Osteocyte (in vitro differentiated cells): ENCODE results near the gene SENP3. TPM values are rescaled to one million over a fixed set of nuclear protein-coding genes. Genes with fewer than 3 reads are reported as not detected.

ENCODE experiments used
- DNase-seq: peaks from one replicate; pipeline ENCODE4 v3.0.0; 2021; ENCODE audit warnings: mixed read lengths; ENCODE audit not compliant: unreplicated experiment; ENCODE audit errors: extremely low spot score
- H3K27ac Mint-ChIP-seq: one replicate; pipeline ENCODE4 v1.8.0; 2021; ENCODE audit warnings: mild to moderate bottlenecking, mixed read lengths; ENCODE audit not compliant: unreplicated experiment
- H3K27me3 Mint-ChIP-seq: one replicate; pipeline ENCODE4 v1.8.0; 2021; ENCODE audit warnings: mixed read lengths; ENCODE audit not compliant: unreplicated experiment
- H3K36me3 Mint-ChIP-seq: one replicate; pipeline ENCODE4 v1.8.0; 2021; ENCODE audit warnings: mixed read lengths; ENCODE audit not compliant: unreplicated experiment
- H3K4me1 Mint-ChIP-seq: one replicate; pipeline ENCODE4 v1.8.0; 2021; ENCODE audit warnings: mixed read lengths; ENCODE audit not compliant: unreplicated experiment
- H3K4me3 Mint-ChIP-seq: one replicate; pipeline ENCODE4 v1.8.0; 2021; ENCODE audit warnings: mild to moderate bottlenecking, moderate library complexity, mixed read lengths; ENCODE audit not compliant: unreplicated experiment
- H3K9me3 Mint-ChIP-seq: one replicate; pipeline ENCODE4 v1.8.0; 2021; ENCODE audit warnings: mixed read lengths; ENCODE audit not compliant: unreplicated experiment
- long read RNA-seq: library from polyadenylated mRNA; unstranded; transcript quantifications from one replicate; pipeline ENCODE4 v2.0.0, GENCODE V29; 2021
- total RNA-seq: library from RNA; stranded (reverse); gene quantifications from 2 replicates; pipeline ENCODE4 v1.2.1, GENCODE V29; 2021
- TF ChIP-seq, protein P1 (sequence below): fragments of 200-600 bp; sonication (generic); IDR thresholded peaks from 2 replicates; pipeline ENCODE4 v1.5.0; 2021; ENCODE audit warnings: antibody characterized with exemption, mild to moderate bottlenecking, moderate library complexity

Gene SENP3
- total RNA-seq: 52.5 and 53.7 TPM in 2 replicates
- long read RNA-seq, partial matches to known transcripts: 0 of 1 reads
- long read RNA-seq, other reads (novel, unspliced or antisense): 0 of 1 reads

DNA sequence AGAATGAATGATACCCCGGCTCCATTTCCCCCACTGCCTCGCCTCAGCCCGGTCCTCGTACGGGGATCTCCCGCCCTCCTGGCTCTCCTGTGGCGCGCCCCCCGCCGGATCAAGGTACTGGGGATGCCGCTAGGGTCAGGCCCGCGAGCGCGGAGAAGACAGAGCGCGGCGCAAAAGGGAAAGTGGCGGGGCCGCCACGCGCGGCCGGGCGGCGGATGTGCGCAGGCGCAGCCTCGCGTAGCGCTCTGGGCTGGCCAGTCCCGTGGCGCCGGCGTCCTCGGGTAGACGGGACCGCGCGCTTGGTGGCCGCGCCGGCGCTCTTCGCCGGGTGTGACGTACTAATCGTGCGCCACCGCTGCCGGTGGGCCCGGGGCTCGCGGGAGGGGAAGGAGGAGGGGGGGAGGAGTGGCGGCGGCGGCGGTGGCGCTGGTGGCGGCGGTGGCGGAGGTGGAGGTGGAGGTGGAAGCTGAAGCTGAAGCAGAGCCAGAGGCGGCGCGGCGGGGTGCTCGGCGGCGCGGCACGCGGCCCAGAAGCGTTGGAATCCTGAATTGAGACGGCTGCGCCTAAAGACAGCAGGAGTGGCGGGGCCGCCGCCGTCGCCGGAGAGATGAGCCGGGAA is at the start of gene SENP3:
TSS of gene SENP3 (plus strand) at position 331 of the 619 bp plus-strand sequence. CDS start 1,158 bp downstream, outside the sequence.
- Mint-ChIP-seq H3K4me1 (peaks cover 41% of the 10 kb centered on the region), H3K4me3 (peak within 1 kb of the TSS; percentile 88), H3K27ac (peak within 1 kb of the TSS; percentile 89), H3K27me3 (no peaks in the 10 kb centered on the region), H3K36me3 (peaks cover 1% of the 10 kb centered on the region), H3K9me3 (no peaks in the 10 kb centered on the region)
- TF ChIP-seq, protein P1, sequence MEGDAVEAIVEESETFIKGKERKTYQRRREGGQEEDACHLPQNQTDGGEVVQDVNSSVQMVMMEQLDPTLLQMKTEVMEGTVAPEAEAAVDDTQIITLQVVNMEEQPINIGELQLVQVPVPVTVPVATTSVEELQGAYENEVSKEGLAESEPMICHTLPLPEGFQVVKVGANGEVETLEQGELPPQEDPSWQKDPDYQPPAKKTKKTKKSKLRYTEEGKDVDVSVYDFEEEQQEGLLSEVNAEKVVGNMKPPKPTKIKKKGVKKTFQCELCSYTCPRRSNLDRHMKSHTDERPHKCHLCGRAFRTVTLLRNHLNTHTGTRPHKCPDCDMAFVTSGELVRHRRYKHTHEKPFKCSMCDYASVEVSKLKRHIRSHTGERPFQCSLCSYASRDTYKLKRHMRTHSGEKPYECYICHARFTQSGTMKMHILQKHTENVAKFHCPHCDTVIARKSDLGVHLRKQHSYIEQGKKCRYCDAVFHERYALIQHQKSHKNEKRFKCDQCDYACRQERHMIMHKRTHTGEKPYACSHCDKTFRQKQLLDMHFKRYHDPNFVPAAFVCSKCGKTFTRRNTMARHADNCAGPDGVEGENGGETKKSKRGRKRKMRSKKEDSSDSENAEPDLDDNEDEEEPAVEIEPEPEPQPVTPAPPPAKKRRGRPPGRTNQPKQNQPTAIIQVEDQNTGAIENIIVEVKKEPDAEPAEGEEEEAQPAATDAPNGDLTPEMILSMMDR: no peak
- peak; percentile 97 for DNase-seq

DNA sequence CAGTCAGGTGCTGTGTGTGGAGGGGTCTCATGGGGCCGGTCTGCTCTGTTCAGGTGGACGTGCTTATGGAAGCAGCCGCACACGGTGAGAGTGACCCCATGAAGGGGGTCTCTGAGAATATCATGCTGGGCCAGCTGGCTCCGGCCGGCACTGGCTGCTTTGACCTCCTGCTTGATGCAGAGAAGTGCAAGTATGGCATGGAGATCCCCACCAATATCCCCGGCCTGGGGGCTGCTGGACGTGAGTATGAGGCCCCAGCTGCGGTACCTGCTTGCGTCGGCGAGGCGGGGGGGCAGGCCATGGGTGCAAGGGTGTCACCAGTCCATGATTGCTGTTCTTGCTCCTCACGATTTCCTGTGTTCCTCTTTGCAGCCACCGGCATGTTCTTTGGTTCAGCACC is 49.6 kb upstream of the SENP3 start:
- Mint-ChIP-seq H3K27me3 (no peaks in the 10 kb centered on the region), H3K27ac (no peak overlapping the region)
- TF ChIP-seq, protein P1: no peak

DNA sequence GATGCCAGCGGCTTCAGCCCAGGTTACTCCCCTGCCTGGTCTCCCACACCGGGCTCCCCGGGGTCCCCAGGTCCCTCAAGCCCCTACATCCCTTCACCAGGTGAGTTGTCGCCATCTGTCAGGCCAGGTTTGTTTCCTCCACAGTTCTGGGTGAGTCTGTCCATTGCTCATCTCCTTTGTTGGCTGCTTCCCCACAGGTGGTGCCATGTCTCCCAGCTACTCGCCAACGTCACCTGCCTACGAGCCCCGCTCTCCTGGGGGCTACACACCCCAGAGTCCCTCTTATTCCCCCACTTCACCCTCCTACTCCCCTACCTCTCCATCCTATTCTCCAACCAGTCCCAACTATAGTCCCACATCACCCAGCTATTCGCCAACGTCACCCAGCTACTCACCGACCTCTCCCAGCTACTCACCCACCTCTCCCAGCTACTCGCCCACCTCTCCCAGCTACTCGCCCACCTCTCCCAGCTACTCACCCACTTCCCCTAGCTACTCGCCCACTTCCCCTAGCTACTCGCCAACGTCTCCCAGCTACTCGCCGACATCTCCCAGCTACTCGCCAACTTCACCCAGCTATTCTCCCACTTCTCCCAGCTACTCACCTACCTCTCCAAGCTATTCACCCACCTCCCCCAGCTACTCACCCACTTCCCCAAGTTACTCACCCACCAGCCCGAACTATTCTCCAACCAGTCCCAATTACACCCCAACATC is 48.7 kb upstream of the SENP3 start:
- H3K4me3 Mint-ChIP-seq: no peak overlapping the region
- H3K27me3 Mint-ChIP-seq: no peaks in the 10 kb centered on the region
- H3K36me3 Mint-ChIP-seq: peaks cover 45% of the 10 kb centered on the region
- TF ChIP-seq, protein P1: no peak
- no peak overlapping the region for H3K27ac Mint-ChIP-seq
- DNase-seq: no peak
- H3K4me1 Mint-ChIP-seq: no peaks in the 10 kb centered on the region
- no peaks in the 10 kb centered on the region for H3K9me3 Mint-ChIP-seq

More for the DNA sequence above, 49.6 kb upstream of the SENP3 start:
- H3K36me3 Mint-ChIP-seq: peaks cover 47% of the 10 kb centered on the region
- no peaks in the 10 kb centered on the region for H3K4me1 Mint-ChIP-seq
- no peak overlapping the region for H3K4me3 Mint-ChIP-seq
- H3K9me3 Mint-ChIP-seq: no peaks in the 10 kb centered on the region
- DNase-seq: no peak

DNA sequence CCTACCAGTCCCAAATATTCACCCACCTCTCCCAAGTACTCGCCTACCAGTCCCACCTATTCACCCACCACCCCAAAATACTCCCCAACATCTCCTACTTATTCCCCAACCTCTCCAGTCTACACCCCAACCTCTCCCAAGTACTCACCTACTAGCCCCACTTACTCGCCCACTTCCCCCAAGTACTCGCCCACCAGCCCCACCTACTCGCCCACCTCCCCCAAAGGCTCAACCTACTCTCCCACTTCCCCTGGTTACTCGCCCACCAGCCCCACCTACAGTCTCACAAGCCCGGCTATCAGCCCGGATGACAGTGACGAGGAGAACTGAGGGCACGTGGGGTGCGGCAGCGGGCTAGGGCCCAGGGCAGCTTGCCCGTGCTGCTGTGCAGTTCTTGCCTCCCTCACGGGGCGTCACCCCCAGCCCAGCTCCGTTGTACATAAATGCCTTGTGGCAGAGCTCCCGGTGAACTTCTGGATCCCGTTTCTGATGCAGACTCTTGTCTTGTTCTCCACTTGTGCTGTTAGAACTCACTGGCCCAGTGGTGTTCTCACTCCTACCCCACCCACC is 47.8 kb upstream of the SENP3 start:
- Mint-ChIP-seq H3K4me1 (no peaks in the 10 kb centered on the region), H3K27ac (no peak overlapping the region), H3K4me3 (no peak overlapping the region), H3K9me3 (no peaks in the 10 kb centered on the region), H3K36me3 (peaks cover 36% of the 10 kb centered on the region), H3K27me3 (no peaks in the 10 kb centered on the region)
- no peak for DNase-seq
- TF ChIP-seq, protein P1: no peak
